ENCODE data around the gene MN1.

The MN1 gene

DNA sequence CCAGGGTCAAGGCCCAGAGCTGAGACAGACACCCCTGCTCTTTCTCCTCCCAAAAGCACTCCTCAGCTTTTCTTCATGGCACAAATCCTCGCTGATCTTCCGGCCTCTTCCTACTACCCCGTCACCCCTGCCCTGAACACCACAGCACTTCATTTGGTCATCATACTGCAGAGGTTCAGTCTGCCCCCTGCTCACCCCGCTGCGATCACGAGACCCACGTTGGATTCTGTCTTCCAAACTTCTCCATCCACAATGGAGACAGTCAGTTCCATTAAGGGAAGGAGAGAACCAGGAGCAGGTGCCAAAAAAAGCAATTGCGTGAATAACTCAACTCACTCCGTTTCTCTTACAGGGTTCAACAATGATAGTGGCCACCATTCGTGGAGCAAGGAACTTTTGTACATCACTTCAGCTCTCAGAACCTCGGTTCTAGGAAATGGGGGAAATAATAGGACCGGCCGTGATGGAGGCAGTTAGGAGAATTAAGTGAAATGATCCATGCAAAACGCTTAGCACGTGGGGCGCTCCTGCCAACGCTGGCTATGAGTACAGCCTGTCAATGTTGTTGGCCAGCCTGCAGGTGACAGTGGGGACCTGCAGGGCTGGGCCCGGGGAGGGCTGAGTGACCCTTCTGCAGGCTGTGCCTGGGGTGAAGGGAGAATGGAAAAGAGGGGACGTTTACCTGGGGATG lies 45.9 kb downstream of the MN1 start:
- no peak for DNase-seq (ENCODE audit: extremely low read depth, low read depth)
- TF ChIP-seq, protein P1, sequence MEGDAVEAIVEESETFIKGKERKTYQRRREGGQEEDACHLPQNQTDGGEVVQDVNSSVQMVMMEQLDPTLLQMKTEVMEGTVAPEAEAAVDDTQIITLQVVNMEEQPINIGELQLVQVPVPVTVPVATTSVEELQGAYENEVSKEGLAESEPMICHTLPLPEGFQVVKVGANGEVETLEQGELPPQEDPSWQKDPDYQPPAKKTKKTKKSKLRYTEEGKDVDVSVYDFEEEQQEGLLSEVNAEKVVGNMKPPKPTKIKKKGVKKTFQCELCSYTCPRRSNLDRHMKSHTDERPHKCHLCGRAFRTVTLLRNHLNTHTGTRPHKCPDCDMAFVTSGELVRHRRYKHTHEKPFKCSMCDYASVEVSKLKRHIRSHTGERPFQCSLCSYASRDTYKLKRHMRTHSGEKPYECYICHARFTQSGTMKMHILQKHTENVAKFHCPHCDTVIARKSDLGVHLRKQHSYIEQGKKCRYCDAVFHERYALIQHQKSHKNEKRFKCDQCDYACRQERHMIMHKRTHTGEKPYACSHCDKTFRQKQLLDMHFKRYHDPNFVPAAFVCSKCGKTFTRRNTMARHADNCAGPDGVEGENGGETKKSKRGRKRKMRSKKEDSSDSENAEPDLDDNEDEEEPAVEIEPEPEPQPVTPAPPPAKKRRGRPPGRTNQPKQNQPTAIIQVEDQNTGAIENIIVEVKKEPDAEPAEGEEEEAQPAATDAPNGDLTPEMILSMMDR (IDR thresholded peaks at IDR 0.05; ENCODE audit: low read depth, low read length), result no peak

DNA sequence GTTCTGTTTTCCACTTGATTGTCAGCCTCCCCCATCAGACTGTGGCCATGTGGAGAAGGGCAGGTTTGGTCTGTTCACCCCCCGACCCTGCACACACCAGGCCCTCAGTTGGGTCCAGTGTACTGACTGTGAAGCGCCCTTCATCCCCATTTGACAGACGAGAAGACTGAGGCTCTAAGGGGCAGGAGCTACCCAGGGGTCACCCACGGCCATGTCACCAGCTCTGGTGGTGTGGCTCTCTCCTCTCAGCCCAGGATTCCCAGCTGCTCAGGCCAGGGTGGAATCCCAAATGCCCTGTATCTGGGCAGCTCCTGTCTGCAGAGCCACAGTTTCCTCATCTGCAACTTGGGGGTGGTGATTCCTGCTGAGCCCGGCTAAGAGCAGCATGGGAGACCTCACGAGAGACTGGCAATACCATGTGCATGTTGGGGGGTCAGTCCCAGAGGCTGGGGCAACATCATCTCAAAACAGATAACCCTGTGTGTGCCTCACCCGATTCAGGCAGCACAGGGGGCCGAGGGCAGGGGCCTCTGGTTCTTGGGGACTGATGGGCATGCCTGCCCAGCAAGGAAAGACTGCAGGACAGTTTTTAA lies 46.6 kb downstream of the MN1 start:
- DNase-seq (ENCODE audit: extremely low read depth, low read depth), result no peak
- TF ChIP-seq, protein P1 (IDR thresholded peaks at IDR 0.05; ENCODE audit: low read depth, low read length), result no peak

DNA sequence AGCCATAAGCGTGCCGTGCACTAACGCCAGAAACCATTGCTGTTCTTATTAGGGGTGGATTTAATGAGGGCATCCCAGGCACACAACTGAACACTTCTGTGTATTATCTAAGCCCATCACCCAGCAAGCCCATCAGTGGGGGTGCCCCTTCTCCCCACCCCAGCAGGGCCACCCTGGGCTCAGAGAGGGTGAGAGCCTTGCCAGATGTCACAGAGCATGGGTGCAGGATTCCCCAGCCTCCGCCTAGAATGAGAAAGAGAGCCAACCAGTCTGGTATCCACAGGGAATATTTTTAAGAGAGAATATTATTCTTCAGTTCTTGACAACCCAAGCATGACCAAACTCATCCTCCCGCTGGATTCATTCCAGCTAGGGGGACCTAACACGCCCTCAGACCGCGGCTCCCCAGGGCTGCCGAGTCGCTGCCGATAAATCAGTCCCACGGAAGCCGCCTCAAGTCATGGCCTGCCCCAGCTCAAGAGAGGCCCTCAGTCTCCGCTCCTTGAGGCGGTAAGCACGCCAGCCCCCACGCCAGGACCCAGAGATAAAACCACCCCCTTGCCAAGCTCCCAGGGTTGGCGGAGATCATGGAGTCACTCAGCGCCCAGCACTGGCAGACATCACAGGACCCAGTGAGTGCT lies 47.2 kb downstream of the MN1 start:
- no peak for DNase-seq (ENCODE audit: extremely low read depth, low read depth)
- TF ChIP-seq, protein P1 (IDR thresholded peaks at IDR 0.05; ENCODE audit: low read depth, low read length), result no peak

DNA sequence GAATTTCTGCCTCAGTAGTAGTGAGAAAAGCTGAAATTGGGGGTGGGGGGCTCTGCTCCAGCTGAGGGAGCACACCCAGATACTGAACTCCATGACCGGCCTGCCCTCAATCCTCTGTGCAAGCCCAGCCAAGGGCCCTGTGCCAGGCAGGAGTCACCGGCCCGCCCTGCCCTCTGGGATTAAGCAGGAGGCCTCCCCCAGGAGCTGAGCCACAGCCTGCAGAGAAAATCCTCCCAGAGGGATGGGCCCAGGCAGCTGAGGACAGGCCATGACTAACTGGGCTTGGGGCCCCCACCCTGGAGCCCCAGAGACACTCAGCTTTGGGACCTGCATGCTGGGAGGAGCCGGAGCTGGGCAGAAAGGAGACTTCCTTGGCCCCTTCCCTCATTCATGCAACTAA lies 48.8 kb downstream of the MN1 start:
- DNase-seq (ENCODE audit: extremely low read depth, low read depth), result peak; percentile 54
- TF ChIP-seq, protein P1 (IDR thresholded peaks at IDR 0.05; ENCODE audit: low read depth, low read length), result no peak

DNA sequence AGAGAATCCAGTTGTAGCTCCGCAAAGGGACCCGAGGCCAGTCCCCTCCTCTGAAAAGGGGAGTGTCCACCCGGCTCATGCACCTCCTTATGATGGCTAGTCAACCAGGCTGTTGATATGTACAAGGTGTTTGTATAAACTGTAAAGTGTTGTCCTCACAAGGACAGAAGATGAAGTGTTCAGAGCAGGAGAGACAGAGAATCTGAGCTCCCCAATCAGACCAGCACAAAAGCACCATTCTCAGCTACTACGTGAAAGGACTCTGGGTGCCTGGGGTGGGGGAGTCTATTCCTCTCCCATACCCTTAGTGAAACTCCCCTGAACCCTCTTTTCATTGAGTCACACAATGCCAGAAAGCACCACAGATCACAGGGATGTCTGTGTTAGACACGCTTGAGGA lies 49.4 kb downstream of the MN1 start:
- TF ChIP-seq, protein P1 (IDR thresholded peaks at IDR 0.05; ENCODE audit: low read depth, low read length), result no peak
- no peak for DNase-seq (ENCODE audit: extremely low read depth, low read depth)

DNA sequence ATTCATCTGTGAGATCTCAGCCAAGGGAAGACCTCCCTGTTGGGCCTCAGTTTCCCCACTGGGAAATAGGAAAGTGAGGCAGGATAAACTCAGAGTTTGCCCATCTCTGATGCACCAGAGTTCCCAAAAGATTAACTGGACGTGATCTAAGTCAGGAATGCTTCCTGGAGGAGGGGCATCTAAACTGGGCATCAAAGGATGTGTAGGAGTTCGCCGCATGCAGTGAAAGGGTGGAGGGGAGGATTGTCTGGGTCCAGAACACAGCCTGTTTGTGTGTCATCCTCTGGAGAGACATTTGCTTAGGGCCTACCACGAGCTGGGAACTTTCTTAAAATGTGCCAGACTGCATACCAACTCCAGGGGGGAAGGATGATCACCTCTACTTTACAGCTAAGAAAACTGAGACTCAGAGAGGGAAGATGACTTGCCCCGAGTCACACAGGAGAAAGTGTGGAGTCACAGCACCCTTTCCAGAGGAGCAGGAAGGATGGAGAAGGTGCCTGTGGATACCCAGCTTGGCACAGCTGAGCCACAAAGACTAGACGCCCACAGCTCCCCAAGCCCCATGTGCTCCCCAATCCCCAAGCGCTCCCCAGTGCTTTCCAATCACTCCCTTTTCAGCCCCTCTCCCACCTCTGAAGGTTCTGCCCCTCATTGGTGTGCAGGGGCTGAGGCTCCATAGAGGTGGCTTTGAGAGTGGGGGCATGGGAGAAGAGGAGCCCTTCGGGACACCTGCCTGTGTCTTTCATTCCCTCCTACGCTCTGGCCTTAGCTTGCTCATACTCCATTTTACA lies 50.1 kb downstream of the MN1 start:
- DNase-seq (ENCODE audit: extremely low read depth, low read depth), result no peak
- TF ChIP-seq, protein P1 (IDR thresholded peaks at IDR 0.05; ENCODE audit: low read depth, low read length), result no peak
